ENCODE results near the gene SLC27A1.
"Not testable (repeated sequence)": the region's sequence is repeated elsewhere in the genome, so short reads cannot be mapped to it uniquely, and the experiment has no call there.

SLC27A1 gene

DNA sequence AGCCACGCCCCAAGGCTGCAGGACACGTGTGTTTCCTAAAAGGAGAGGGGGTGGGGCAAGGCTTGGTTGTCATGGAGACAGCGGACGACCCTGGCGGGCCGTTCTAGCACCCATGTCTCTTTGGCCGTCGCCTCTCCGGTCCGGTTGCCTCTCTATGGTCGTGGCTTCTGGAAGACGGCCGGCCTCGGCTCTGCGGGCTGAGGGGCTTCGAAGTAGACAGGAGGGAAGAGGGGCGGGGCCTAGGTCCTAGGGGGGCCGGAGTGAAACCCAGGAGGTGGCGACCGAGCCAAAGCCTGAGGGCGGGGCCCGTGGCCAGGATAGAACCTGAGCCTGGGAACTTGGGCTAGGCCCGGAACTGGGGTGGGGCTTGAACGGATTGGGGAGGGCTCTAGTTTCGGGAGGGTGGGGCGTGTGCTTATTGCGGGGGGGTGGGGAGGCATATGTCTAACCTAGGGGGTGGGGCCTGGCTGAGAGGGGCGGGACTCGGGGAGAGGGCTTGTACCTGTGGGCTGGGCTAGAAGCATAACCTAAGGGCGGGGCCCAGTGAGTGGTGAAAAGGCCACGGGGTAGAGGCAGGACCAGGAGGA lies 750 bp upstream of the SLC27A1 start:
- no peaks in the 10 kb centered on the region for H3K27me3 ChIP-seq (ENCODE audit: insufficient read depth, low read depth, severe bottlenecking)
- TF ChIP-seq, protein P1, sequence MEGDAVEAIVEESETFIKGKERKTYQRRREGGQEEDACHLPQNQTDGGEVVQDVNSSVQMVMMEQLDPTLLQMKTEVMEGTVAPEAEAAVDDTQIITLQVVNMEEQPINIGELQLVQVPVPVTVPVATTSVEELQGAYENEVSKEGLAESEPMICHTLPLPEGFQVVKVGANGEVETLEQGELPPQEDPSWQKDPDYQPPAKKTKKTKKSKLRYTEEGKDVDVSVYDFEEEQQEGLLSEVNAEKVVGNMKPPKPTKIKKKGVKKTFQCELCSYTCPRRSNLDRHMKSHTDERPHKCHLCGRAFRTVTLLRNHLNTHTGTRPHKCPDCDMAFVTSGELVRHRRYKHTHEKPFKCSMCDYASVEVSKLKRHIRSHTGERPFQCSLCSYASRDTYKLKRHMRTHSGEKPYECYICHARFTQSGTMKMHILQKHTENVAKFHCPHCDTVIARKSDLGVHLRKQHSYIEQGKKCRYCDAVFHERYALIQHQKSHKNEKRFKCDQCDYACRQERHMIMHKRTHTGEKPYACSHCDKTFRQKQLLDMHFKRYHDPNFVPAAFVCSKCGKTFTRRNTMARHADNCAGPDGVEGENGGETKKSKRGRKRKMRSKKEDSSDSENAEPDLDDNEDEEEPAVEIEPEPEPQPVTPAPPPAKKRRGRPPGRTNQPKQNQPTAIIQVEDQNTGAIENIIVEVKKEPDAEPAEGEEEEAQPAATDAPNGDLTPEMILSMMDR (IDR thresholded peaks at IDR 0.05; ENCODE audit: low read depth, low read length), result no peak
- peak; percentile 97 for DNase-seq
- H3K4me3 ChIP-seq (ENCODE audit: low read depth, low read length), result peak overlapping the region; percentile 81
- peak overlapping the region; percentile 93 for H3K27ac ChIP-seq
- H3K9me3 ChIP-seq (ENCODE audit: severe bottlenecking), result no peaks in the 10 kb centered on the region
- no peaks in the 10 kb centered on the region for H3K36me3 ChIP-seq

DNA sequence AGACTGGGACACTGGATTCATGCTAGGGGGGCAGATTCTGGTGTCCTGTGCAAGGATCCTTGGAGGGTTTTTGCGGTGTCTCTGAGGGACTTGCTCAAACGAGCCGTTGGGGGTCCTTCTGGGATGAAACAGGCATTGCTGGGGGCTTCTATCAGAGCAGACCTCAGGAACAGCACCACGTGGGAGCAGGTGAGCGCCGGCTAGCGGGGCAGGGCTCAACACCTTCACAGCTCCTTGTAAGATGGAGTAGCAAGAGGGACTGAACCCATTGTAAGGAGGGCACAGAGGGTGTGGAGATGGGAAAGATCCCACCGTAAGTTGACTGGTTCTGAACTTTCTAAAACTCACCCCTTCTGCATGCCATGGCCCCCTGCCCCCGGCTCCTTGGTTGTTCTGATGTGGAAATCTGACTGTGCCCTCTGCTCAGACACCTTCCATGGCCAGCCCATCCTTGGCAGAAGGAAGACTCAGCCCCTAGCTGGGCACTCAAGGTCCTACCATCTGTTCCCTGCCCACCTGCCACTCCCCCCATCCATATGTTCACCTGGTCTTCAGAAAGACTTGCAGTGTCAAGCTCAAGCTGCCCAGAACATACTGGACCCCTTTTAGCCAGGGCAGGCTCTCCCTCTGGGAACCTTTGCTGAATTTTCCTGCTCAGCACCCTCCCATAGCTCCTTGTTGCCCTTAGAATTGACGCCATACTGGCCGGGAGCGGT lies 1.2 kb downstream of the SLC27A1 start:
- Histone ChIP-seq H3K4me3 (ENCODE audit: low read depth, low read length) (peak overlapping the region; percentile 81), H3K36me3 (no peaks in the 10 kb centered on the region), H3K27ac (no peak overlapping the region; the same call in 1 of the 2 replicates), H3K9me3 (ENCODE audit: severe bottlenecking) (no peaks in the 10 kb centered on the region), H3K27me3 (ENCODE audit: insufficient read depth, low read depth, severe bottlenecking) (no peaks in the 10 kb centered on the region)
- TF ChIP-seq, protein P1 (IDR thresholded peaks at IDR 0.05; ENCODE audit: low read depth, low read length), result no peak
- no peak for DNase-seq

DNA sequence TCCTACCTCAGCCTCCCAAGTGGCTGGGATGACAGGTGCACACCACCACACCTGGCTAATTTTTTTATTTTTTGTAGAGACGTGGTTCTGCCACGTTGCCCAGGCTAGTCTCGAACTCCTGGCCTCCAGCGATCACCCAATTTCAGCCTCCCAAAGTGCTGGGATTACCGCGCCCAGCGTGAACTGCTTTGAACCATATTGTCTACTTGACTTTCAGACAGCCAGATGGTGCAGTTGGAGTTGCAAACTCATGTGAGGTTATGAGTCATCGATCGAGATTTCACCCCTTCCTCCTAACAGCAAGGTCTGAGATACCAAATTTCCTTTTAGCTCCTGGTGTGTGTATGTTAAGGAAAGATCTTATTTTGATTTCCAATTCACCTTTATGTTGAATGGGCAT lies 2.7 kb downstream of the SLC27A1 start:
- Histone ChIP-seq H3K9me3 (ENCODE audit: severe bottlenecking) (no peaks in the 10 kb centered on the region), H3K4me3 (ENCODE audit: low read depth, low read length) (no peak overlapping the region), H3K36me3 (no peaks in the 10 kb centered on the region), H3K27ac (no peak overlapping the region), H3K27me3 (ENCODE audit: insufficient read depth, low read depth, severe bottlenecking) (no peaks in the 10 kb centered on the region)
- peak; percentile 30 for DNase-seq
- TF ChIP-seq, protein P1 (IDR thresholded peaks at IDR 0.05; ENCODE audit: low read depth, low read length), result no peak

DNA sequence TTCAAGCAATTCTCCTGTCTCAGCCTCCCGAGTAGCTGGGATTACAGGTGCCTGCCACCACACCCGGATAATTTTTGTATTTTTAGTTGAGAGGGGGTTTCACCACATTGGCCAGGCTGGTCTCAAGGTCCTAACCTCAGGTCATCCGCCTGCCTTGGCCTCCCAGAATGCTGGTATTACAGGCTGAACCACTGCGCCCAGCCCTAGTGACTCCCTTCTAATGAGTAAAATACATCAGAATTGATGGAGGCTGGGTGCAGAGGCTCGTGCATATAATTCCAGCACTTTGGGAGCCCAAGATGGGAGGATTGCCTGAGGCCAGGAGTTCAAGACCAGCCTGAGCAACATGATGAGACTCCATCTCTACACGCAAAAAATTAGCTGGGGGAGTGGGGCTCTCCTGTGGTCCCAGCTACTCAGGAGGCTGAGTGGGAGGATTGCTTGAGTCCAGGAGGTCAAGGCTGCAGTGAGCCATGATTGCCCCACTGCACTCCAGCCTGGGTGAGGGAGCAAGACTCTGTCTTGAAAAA lies 4.8 kb downstream of the SLC27A1 start:
- not testable (repeated sequence) for H3K27ac ChIP-seq; DNase-seq; H3K4me3 ChIP-seq (ENCODE audit: low read depth, low read length); H3K9me3 ChIP-seq (ENCODE audit: severe bottlenecking); H3K36me3 ChIP-seq; H3K27me3 ChIP-seq (ENCODE audit: insufficient read depth, low read depth, severe bottlenecking)

DNA sequence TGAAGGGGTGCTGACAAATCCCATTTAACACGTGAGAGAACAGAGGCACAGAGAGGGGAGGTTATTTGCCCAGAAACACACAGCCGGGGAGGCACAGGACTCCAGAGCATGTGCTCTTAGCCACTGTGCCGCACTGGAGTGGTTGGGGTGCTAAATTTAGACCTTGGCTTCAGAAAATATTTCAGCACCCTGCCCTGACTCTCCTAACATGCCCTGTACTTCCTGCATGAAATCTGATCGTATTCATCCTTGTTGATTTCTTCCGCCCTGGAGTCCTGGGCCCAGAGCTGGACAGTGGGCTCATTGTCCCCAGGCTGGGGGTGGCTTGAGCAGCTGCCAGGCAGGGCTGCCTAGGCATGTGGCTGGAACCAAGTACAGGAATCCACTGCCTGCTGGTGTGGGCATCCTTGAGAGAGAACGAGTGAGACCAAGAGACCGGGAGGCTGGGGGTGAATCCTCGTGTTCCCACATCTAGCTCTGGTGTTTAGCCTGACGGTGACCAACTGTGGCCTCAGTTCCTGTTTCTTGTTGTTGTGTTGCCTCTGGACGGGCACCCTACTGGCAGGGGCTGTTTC lies 5.3 kb downstream of the SLC27A1 start:
- TF ChIP-seq, protein P1 (IDR thresholded peaks at IDR 0.05; ENCODE audit: low read depth, low read length), result no peak
- Histone ChIP-seq H3K27ac (no peak overlapping the region), H3K4me3 (ENCODE audit: low read depth, low read length) (no peak overlapping the region), H3K27me3 (ENCODE audit: insufficient read depth, low read depth, severe bottlenecking) (no peaks in the 10 kb centered on the region), H3K36me3 (no peaks in the 10 kb centered on the region), H3K9me3 (ENCODE audit: severe bottlenecking) (no peaks in the 10 kb centered on the region)
- no peak for DNase-seq

DNA sequence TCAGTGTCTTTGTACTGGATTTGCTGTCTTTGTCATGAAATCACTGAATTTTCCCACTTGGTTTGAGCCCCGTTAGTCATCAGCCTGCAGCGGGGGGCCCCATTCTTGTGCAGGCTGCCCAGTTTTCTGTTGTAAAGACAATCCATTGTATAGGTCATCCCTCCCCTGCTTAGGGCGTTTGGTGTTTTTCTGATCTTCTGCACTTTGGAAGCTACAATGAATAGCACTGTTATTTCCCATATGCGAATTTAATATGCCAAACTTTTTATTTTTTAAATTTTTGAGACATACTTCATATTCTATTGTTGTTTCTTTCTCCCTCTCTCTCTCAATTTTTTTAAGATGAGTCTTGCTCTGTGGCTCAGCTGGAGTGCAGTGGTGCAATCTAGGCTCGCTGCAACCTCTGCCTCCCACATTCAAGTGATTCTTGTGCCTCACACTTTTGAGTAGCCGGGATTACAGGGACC lies 9.0 kb downstream of the SLC27A1 start:
- Histone ChIP-seq H3K27ac (no peak overlapping the region), H3K4me3 (ENCODE audit: low read depth, low read length) (no peak overlapping the region), H3K36me3 (no peaks in the 10 kb centered on the region; the same call in 1 of the 2 replicates), H3K9me3 (ENCODE audit: severe bottlenecking) (no peaks in the 10 kb centered on the region), H3K27me3 (ENCODE audit: insufficient read depth, low read depth, severe bottlenecking) (no peaks in the 10 kb centered on the region)
- TF ChIP-seq, protein P1 (IDR thresholded peaks at IDR 0.05; ENCODE audit: low read depth, low read length), result no peak
- no peak for DNase-seq
